ENCODE results near the gene ZSWIM3. TPM values are rescaled to one million over a fixed set of nuclear protein-coding genes. Genes with fewer than 3 reads are reported as not detected.

Gene ZSWIM3
- total and polyA plus RNA-seq, 2 of the 13 experiments (the other 11 are each of a cell fraction or from before 2014, with no cell fraction given): 5.2 to 5.8 TPM

DNA sequence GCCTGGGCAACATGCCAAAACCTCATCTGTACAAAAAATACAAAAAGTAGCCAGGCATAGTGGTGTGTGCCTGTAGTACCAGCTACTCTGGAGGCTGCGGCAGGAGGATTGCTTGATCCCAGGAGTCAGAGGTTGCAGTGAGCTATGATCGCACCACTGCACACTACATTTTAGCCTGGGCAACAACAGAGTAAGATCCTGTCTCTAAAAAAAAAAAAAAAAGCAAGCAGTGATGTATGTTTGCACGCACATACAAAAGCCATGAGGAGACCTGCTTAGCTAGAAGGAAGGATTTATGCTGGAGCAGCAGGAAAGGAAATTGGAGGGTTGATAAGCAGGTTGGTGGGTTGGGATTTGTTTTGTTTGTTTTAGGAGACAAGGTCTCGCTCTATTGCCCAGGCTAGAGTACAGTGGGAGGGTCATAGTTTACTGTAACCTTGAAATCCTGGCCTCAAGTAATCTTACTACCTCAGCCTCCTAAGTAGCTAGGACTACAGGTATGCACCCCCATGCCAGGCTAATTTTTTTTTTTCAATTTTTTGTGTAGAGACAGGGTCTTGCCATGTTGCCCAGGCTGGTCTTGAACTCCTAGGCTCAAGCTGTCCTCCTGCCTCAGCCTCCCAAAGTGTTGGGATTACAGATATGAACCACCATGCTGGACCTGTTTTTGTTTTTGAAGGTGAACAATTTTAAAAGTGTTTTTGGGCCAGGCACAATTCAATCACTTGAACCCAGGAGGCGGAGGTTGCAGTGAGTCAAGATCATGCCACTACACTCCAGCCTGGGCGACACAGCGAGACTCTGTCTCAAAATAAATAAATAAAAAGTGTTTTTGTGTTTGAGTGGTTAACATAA is 4.0 kb downstream of the ZSWIM3 start (continued):
- no peak for TF ChIP-seq LCORL (IDR thresholded peaks at IDR 0.05)
- TF ChIP-seq LCORL (CRISPR knock-in tag; IDR thresholded peaks at IDR 0.05): 0 out of 2 replicates have a peak, but pooled peaks have one; percentile 9
- TF ChIP-seq ZMYM2 (CRISPR knock-in tag; IDR thresholded peaks at IDR 0.05): peak; percentile 69; the same call in 1 of the 2 replicates
- peak; percentile 15; the same call in 1 of the 2 replicates for TF ChIP-seq FOXJ3 (CRISPR knock-in tag; IDR thresholded peaks at IDR 0.05; ENCODE audit: borderline replicate concordance)
- no peak for TF ChIP-seq ZNF44 (CRISPR knock-in tag; IDR thresholded peaks at IDR 0.05)
- no peak for TF ChIP-seq PTBP1 (IDR thresholded peaks at IDR 0.05; ENCODE audit: low read depth, low read length, poor library complexity, severe bottlenecking)
- peak; percentile 67; the same call in 1 of the 2 replicates for TF ChIP-seq ZBTB7B (CRISPR knock-in tag; IDR thresholded peaks at IDR 0.05)
- peak; percentile 82 for TF ChIP-seq ZNF362 (CRISPR knock-in tag; IDR thresholded peaks at IDR 0.05; ENCODE audit: borderline replicate concordance)
- TF ChIP-seq HDAC2 (CRISPR knock-in tag; IDR thresholded peaks at IDR 0.05): peak; percentile 64; the same call in 1 of the 2 replicates
- no peak for TF ChIP-seq ZKSCAN1 (IDR thresholded peaks at IDR 0.05; ENCODE audit: low read length)
- no peak for TF ChIP-seq ZBTB25 (CRISPR knock-in tag; IDR thresholded peaks at IDR 0.05)
- no peak for TF ChIP-seq MIER2 (CRISPR knock-in tag; IDR thresholded peaks at IDR 0.05)
- no peak for TF ChIP-seq KDM3A (CRISPR knock-in tag; IDR thresholded peaks at IDR 0.05; ENCODE audit: low read depth)
- TF ChIP-seq ZNF329 (CRISPR knock-in tag; IDR thresholded peaks at IDR 0.05; ENCODE audit: low read depth): no peak
- TF ChIP-seq ZNF414 (CRISPR knock-in tag; IDR thresholded peaks at IDR 0.05): no peak
- TF ChIP-seq GATAD2A (CRISPR knock-in tag; IDR thresholded peaks at IDR 0.05): peak; percentile 42; the same call in 1 of the 2 replicates
- TF ChIP-seq THAP9 (CRISPR knock-in tag; IDR thresholded peaks at IDR 0.05; ENCODE audit: borderline replicate concordance): no peak
- TF ChIP-seq ZNF12 (CRISPR knock-in tag; IDR thresholded peaks at IDR 0.05): no peak
- TF ChIP-seq, protein P1, sequence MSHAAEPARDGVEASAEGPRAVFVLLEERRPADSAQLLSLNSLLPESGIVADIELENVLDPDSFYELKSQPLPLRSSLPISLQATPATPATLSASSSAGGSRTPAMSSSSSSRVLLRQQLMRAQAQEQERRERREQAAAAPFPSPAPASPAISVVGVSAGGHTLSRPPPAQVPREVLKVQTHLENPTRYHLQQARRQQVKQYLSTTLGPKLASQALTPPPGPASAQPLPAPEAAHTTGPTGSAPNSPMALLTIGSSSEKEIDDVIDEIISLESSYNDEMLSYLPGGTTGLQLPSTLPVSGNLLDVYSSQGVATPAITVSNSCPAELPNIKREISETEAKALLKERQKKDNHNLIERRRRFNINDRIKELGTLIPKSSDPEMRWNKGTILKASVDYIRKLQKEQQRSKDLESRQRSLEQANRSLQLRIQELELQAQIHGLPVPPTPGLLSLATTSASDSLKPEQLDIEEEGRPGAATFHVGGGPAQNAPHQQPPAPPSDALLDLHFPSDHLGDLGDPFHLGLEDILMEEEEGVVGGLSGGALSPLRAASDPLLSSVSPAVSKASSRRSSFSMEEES (CRISPR knock-in tag; IDR thresholded peaks at IDR 0.05): no peak
- TF ChIP-seq REL (CRISPR knock-in tag; conservative IDR thresholded peaks at IDR 0.05): no peak
- no peak for TF ChIP-seq MTF2 (CRISPR knock-in tag; IDR thresholded peaks at IDR 0.05; ENCODE audit: borderline replicate concordance)
- 0 out of 2 replicates have a peak, but pooled peaks have one; percentile 33 for TF ChIP-seq ZBTB7A (CRISPR knock-in tag; IDR thresholded peaks at IDR 0.05)
- TF ChIP-seq TGIF2 (CRISPR knock-in tag; IDR thresholded peaks at IDR 0.05): no peak
- TF ChIP-seq ATF1 (CRISPR knock-in tag; IDR thresholded peaks at IDR 0.05): no peak

All from HepG2 (cell line).